ENCODE data around the gene MRPS23. TPM values are rescaled to one million over a fixed set of nuclear protein-coding genes. Genes with fewer than 3 reads are reported as not detected.

The MRPS23 gene
- total and polyA plus RNA-seq, 2 experiments from 2014 or later = 53.2 to 74.5 TPM

GRCh38 chr17:57881143-57881542 lies 31.3 kb upstream of the MRPS23 start:
- peak; percentile 66 for ATAC-seq
- Histone ChIP-seq H3K36me3 (ENCODE audit: insufficient read depth) (no peaks in the 10 kb centered on the region; the same call in 1 of the 2 replicates), H3K9me2 (ENCODE audit: insufficient read depth) (no peaks in the 10 kb centered on the region), H4K20me1 (replicated peaks; ENCODE audit: insufficient read depth) (no peaks in the 10 kb centered on the region), H3K27ac (ENCODE audit: low read depth) (peak overlapping the region; percentile 85), H3F3A (replicated peaks; ENCODE audit: low read depth) (peaks cover 22% of the 10 kb centered on the region; the same call in 1 of the 2 replicates), H3K4me3 (no peak overlapping the region), H3K27me3 (ENCODE audit: insufficient read depth) (peaks cover 13% of the 10 kb centered on the region; the same call in 1 of the 2 replicates), H3K79me2 (replicated peaks; ENCODE audit: insufficient read depth) (no peaks in the 10 kb centered on the region), H3K4me1 (ENCODE audit: insufficient read depth) (peaks cover 42% of the 10 kb centered on the region), H2AFZ (0 out of 2 replicates have a peak overlapping the region, but pooled peaks have one; percentile 1), H3K4me2 (peak overlapping the region; percentile 69; the same call in 1 of the 2 replicates)
- no peak overlapping the region for H3K4me3 Mint-ChIP-seq
- DNase-seq (ENCODE audit: low spot score) = peak; percentile 81
- H3K36me3 Mint-ChIP-seq (ENCODE audit: low read depth) = peaks cover 13% of the 10 kb centered on the region
- peaks cover 27% of the 10 kb centered on the region for H3K27me3 Mint-ChIP-seq (ENCODE audit: insufficient read depth, low read depth, poor library complexity)
- H3K4me1 Mint-ChIP-seq = peaks cover 53% of the 10 kb centered on the region
- peak overlapping the region; percentile 52; the same call in 1 of the 2 replicates for H3K27ac Mint-ChIP-seq
- TF ChIP-seq, protein P1, sequence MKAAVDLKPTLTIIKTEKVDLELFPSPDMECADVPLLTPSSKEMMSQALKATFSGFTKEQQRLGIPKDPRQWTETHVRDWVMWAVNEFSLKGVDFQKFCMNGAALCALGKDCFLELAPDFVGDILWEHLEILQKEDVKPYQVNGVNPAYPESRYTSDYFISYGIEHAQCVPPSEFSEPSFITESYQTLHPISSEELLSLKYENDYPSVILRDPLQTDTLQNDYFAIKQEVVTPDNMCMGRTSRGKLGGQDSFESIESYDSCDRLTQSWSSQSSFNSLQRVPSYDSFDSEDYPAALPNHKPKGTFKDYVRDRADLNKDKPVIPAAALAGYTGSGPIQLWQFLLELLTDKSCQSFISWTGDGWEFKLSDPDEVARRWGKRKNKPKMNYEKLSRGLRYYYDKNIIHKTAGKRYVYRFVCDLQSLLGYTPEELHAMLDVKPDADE (IDR thresholded peaks at IDR 0.05) = no peak
- TF ChIP-seq NANOG (IDR thresholded peaks at IDR 0.05; ENCODE audit: borderline replicate concordance) (no peak), EZH2 (IDR thresholded peaks at IDR 0.05; ENCODE audit: low read depth, unreplicated experiment) (no peak), JUNB (IDR thresholded peaks at IDR 0.05; ENCODE audit: unreplicated experiment) (no peak), POLR2AphosphoS5 (IDR thresholded peaks at IDR 0.05; ENCODE audit: low read depth) (no peak)
- peaks cover 10% of the 10 kb centered on the region; the same call in 2 of the 3 replicates for H3K9me3 Mint-ChIP-seq

DNA sequence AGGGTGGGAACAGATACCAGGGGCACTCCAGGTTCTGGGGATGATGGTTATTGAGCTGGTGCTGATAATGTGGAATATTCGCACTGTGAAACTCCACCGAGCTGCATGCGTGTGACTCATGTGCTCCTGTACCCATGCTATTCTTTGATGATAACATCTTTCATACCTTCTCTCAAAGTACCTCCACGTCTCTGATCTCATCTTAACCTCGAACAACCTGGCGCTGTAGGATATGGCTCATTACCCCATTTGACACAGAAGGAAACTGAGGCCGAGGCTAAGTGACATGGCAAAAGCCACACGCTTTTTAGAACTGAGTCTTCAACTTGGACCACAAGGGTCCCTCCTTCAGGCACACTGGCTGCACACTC lies 30.2 kb upstream of the MRPS23 start:
- Mint-ChIP-seq H3K27ac (no peak overlapping the region), H3K4me1 (peaks cover 64% of the 10 kb centered on the region)
- no peak overlapping the region for H3K27ac ChIP-seq (ENCODE audit: low read depth)
- TF ChIP-seq ZNF331 (CRISPR knock-in tag; IDR thresholded peaks at IDR 0.05; ENCODE audit: low read depth) = no peak
- no peak for TF ChIP-seq CREB1 (CRISPR knock-in tag; IDR thresholded peaks at IDR 0.05; ENCODE audit: low read depth)
- no peak for TF ChIP-seq ZNF114 (CRISPR knock-in tag; IDR thresholded peaks at IDR 0.05)
- no peak for TF ChIP-seq NANOG (IDR thresholded peaks at IDR 0.05; ENCODE audit: borderline replicate concordance)
- TF ChIP-seq, protein P1 (IDR thresholded peaks at IDR 0.05) = no peak
- TF ChIP-seq POLR2AphosphoS5 (IDR thresholded peaks at IDR 0.05; ENCODE audit: low read depth) = no peak
- TF ChIP-seq, protein P2, sequence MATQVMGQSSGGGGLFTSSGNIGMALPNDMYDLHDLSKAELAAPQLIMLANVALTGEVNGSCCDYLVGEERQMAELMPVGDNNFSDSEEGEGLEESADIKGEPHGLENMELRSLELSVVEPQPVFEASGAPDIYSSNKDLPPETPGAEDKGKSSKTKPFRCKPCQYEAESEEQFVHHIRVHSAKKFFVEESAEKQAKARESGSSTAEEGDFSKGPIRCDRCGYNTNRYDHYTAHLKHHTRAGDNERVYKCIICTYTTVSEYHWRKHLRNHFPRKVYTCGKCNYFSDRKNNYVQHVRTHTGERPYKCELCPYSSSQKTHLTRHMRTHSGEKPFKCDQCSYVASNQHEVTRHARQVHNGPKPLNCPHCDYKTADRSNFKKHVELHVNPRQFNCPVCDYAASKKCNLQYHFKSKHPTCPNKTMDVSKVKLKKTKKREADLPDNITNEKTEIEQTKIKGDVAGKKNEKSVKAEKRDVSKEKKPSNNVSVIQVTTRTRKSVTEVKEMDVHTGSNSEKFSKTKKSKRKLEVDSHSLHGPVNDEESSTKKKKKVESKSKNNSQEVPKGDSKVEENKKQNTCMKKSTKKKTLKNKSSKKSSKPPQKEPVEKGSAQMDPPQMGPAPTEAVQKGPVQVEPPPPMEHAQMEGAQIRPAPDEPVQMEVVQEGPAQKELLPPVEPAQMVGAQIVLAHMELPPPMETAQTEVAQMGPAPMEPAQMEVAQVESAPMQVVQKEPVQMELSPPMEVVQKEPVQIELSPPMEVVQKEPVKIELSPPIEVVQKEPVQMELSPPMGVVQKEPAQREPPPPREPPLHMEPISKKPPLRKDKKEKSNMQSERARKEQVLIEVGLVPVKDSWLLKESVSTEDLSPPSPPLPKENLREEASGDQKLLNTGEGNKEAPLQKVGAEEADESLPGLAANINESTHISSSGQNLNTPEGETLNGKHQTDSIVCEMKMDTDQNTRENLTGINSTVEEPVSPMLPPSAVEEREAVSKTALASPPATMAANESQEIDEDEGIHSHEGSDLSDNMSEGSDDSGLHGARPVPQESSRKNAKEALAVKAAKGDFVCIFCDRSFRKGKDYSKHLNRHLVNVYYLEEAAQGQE (IDR thresholded peaks at IDR 0.05; ENCODE audit: unreplicated experiment) = no peak
- TF ChIP-seq STAT1 (IDR thresholded peaks at IDR 0.05; ENCODE audit: unreplicated experiment) = no peak

More for the DNA sequence above, 30.2 kb upstream of the MRPS23 start:
- Histone ChIP-seq H2AFZ (no peak overlapping the region), H3F3A (replicated peaks; ENCODE audit: low read depth) (peaks cover 25% of the 10 kb centered on the region; the same call in 1 of the 2 replicates), H3K4me3 (no peak overlapping the region), H3K36me3 (ENCODE audit: insufficient read depth) (no peaks in the 10 kb centered on the region; the same call in 1 of the 2 replicates), H3K4me2 (peak overlapping the region; percentile 25), H3K9me2 (ENCODE audit: insufficient read depth) (no peaks in the 10 kb centered on the region), H4K20me1 (replicated peaks; ENCODE audit: insufficient read depth) (no peaks in the 10 kb centered on the region), H3K79me2 (replicated peaks; ENCODE audit: insufficient read depth) (no peaks in the 10 kb centered on the region), H3K27me3 (ENCODE audit: insufficient read depth) (peaks cover 14% of the 10 kb centered on the region; the same call in 1 of the 2 replicates), H3K4me1 (ENCODE audit: insufficient read depth) (peaks cover 52% of the 10 kb centered on the region)
- Mint-ChIP-seq H3K36me3 (ENCODE audit: low read depth) (peaks cover 13% of the 10 kb centered on the region), H3K4me3 (no peak overlapping the region), H3K27me3 (ENCODE audit: insufficient read depth, low read depth, poor library complexity) (peaks cover 31% of the 10 kb centered on the region), H3K9me3 (peaks cover 10% of the 10 kb centered on the region; the same call in 2 of the 3 replicates)
- ATAC-seq = no peak
- no peak for DNase-seq (ENCODE audit: low spot score)
